GM18909 (cell line): ENCODE results near the gene GRIK1.

Experiments
- ATAC-seq: cut with Tn5 transposase; IDR thresholded peaks from one replicate; pipeline ENCODE4 v1.9.1; 2021; ENCODE audit warnings: mild to moderate bottlenecking; ENCODE audit not compliant: unreplicated experiment, poor library complexity

The GRIK1 gene

DNA sequence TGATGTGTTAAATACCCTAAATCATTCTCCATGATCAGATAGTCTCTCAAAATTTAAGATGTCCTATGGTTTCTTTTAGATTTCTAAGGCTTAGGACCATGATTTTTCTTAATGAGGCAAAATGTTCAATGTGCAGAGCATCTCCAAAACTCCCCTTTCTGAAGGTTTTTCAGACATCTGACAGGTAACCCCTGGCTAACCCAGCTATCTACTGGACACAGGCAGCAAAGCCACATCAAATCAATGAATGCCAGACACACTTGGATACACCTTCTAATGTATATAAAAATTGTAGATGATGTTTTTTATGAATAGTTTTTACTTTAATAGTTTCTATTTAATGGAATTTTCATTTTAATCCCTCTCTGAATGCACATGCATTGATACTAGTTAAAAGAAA is 285.6 kb downstream of the GRIK1 start:
- no peak for ATAC-seq

DNA sequence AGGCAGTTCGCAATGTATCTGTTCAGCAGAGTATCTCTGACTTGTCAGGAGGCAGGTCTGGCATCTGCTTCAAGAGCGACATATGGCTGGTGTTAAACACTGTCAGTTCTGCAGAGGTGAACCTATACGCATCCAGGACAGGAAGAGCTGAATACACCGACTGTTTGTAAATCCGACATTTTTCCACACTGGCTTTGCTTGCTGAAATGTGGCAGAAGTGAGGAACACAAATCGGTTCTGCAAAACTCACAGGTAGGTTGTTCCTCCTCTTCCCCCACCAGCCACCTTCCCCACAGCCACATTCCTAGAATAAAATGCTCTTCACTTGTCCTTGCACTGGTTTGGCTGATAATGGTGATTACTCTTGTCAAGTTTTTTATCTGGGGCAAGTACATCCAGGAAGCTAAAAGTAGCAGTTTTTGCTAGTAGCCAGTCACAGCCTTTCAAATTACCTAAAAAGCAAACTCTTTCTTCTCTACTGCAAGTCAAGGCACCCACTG is 289.2 kb downstream of the GRIK1 start:
- ATAC-seq = no peak

DNA sequence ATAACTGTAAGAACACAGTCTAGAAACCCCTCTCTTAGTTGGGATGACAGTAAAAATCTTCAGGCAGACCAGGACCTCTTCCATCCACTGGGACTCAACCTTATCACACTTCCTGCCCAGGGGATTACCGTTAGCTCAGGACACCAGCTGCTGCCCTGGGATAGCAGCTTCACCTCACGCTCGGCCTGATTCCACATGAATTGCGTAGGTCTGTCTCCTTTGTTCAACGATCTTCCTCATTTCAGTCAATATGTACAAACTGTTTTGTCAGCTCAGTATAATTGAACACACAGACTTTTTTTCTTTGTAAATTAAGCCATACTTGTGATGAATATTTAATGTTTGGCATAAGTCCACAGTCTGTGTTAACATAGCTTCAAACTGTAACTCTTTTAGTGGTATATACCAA is 290.4 kb downstream of the GRIK1 start:
- no peak for ATAC-seq

DNA sequence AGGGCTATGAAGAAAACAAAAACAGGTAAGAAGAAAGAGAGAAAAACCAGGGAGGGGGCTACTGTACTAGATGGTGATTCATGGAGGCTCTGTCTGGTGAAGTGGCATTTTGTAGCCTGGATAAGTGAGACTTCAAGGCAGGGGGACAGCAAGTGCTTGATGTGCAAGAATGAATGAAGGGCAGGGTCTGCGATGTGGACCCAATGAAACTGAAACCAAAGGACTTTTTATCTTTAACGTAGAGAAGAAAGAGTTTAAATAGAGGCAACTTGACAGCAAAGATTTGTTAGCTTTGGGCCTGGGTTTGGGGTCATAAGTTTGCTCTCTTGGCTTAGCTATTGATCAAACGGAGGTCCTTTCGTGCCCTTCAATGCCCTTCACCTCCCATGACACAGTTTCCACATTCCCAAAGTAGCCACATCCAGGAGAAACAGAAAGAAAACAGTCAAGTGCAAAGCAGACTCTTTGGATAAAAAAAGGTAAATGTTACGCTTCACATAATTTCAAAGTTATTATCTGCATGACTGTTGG is 291.0 kb downstream of the GRIK1 start:
- no peak for ATAC-seq

DNA sequence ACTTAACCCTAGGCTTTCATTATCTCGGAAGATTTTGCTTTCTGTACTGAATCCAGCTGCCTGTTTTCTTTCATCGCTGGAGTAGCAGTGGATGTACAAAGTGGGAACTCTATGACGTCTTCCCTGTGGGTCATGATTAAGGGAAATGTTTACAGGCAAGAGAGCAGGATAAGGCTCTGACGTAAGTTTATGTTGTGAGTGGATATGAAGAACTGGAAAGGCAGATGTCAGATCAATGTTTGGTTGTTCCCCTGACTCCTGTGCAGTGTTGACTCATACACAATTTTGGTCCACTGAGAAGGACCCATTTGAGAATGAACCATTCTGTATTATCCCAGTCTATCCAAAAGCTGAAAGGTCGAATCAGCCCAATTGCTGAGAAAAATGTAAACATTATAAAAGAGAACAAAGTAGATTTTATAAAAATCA is 292.4 kb downstream of the GRIK1 start:
- no peak for ATAC-seq

DNA sequence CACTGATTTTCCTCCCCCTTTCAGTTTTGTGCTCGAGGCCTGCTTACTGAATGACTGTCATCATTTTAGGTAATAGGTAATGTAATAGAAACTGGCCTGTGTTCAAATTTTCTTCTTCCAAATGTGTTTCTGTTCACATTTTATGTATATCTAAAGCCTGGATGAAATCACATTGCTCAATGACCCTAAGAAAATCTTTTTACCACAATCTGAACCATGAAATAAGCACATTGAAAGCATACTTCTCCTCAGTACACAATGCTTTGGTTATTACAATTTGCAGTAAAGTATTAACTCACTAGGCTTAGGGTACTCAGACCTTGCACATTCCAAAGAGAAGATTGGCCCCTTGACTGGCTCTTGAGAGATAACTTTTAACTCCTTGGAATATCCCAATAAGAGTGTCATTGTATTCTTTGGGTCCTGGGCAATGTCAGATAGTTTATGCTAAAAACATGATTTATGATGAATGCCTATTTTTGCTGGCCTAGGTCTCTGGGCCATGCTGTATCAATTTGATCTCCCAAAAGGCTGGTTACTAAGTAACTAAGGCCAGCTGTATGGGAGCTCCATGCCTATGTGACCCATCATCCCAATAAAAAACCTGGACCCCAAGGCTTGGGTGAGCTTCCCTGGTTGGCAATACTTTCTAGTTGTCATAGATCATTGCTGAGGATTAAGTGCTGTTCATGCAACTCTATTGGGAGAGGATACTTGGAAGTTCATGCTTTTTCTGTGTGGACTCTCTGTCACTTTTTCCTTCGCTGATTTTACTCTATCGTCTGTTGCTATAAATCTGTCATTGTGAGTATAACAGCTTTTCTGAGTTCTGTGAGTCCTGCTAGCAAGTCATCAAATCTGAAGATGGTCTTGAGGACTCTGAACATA is 293.9 kb downstream of the GRIK1 start:
- ATAC-seq = no peak

DNA sequence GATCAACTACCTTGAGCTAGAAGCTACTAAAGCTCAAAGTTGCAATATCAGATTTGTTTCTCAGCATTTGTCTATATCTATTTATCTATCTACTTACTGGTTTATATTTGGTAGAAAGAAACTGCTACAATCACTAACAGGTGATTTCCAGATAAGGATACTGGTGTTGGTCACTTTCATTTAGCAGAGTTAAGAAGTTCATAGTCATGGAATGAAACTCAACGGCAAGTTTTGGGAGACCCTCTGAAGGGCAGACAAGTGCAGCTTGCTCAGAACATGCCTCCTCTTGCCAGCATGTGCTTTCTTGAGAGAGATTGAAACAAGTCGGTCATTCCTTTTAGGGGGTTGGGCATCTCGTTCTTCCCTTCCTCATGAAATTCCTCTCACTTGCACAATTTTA is 296.5 kb downstream of the GRIK1 start:
- no peak for ATAC-seq

DNA sequence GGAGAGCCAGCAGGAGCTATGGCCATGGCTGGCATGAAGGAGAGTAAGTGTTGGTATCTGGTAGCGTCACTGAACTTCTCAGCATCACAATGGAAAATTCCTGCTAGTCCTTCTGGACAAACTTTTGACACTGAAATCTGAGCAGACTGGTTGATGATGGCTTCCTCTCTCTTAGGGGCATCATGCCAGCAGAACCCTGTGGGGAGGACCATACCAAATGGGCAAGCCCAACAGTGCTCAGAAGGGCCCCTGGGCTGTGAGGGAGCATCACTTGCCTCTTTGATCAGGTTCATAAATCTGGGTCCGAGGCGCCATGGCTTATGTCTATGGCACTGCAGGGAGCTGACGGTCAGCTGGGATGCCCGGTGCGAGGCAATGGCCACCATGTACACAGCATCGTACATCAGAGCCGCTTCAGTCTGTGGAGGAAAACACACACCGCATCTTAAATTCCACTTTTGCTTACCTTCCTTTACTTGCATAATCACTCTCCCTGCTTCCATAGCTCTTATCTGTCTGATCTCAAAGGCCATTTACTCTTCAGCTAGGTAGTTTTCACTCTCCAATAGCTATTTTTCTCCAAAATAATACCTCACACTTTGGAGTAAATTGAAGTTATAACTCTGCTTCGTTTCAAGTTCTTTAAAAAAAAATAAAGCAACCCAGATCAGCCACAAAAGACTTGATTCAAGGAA is 297.1 kb downstream of the GRIK1 start:
- ATAC-seq = no peak

DNA sequence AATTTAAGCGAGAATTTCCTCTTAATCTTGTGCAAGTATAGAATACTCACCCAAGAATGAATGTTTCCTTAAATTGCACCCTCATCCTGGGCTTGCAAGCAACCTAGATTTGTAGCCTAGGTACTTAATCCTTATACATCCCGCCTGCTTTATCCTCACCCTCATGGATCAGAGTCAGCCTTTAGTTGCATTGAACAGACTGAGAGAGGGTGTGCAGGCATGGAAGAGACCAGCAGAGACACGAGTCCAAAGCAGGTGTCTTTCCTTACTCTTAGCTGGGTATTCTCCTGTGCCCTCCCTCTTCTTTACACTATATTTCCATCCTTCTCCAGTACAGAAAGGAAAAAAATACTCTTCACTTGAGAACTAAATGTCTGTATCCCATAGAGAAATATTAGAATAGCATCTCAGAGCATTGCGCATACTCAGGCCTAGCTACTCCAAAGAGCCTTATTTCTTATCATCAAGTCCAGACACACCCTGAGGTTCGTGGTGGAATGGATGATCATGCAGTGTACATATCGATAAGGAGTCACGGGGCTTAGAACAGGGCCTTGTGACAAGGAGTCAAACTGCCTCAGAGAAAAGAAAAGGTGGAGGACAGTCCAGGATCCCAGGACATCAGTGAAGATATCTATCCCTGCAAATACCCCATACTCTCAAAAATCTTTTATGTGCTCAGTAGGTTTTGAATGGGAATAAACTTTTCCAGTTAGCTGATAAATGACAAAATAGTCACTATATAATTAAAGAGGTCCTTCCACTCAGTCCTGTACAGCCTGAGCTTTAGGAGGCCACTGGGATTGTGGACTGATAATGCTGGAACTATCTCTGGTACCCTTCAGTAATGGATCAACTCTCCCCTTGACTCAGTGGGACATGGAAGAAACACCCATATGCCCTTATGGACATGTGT is 297.9 kb downstream of the GRIK1 start:
- no peak for ATAC-seq

DNA sequence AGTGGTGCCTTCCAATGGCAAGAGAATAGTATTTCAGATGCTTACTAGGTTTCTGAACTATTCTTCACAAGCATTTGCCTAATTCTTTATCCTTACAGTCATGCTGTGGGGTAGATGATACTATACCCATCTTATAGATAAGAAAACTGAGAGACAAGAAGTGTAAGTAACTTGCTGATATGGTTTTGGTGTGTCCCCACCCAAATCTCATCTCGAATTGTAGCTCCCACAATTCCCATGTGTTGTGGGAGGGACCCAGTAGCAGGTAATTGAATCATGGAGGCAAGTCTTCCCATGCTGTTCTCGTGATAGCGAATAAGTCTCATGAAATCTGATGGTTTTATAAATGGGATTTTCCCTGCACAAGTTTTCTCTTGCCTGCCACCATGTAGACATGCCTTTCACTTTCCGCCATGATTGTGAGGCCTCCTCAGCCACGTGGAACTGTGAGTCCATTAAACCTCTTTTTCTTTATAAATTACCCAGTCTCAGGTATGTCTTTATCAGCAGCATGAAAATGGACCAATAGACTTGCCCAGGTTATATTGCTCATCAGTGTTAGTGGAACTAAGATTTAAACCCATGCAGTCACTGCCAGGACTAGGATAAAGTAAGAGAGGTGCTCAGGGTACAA is 298.7 kb downstream of the GRIK1 start:
- ATAC-seq = no peak

DNA sequence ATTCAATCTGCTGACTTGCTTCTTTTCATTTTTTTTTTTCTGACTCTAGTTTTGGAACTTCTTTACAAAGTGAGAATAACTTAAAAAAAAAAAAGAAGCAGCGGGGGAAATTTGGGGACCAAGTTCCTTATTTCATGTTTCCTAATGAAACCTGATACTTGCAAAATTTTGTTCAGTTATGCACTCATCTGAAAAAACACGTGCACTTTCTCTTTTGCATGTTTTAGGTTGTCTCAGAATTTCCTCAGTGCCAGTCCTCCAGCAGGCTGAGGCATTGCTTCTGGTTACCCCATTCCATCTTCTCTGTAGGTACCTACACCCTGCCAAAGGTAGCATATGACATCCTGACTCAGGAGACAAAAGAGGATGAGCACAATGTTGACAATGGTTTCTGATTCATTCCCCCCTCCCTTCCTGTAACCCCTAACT is 299.7 kb downstream of the GRIK1 start:
- ATAC-seq = peak; percentile 58

DNA sequence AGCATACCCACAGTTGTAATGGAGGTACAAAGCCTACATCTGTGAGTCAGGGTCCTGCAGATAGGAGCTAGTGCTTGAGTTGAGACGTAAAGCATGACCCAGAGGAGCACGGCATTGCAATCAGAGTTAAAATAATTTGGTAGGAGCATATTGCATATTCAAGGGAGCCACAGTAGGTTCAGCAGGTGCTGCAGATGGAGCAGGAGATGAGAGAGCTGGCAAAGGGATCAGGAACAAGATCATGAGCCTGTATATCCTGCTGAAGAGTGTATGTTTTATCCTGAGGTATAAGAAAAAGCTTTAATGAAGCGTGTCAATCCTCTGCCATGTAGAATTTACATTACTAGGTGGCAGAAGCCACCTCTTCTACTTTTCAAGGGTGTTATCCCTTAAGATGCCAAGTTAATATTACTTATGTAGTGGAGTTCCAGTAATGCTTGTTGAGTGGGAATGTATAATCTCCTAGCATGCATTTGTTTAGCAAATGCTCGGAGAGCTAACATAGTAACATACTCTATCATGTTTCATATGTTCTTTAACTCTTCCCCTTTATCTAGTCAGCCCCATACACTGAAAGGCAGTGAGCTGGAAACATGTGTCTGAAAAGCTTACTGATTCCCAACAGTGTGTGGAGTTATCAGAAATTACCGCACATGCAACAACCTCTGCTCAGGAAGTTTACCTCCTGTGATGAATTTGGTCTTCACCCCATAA is 300.3 kb downstream of the GRIK1 start:
- ATAC-seq = peak; percentile 34

DNA sequence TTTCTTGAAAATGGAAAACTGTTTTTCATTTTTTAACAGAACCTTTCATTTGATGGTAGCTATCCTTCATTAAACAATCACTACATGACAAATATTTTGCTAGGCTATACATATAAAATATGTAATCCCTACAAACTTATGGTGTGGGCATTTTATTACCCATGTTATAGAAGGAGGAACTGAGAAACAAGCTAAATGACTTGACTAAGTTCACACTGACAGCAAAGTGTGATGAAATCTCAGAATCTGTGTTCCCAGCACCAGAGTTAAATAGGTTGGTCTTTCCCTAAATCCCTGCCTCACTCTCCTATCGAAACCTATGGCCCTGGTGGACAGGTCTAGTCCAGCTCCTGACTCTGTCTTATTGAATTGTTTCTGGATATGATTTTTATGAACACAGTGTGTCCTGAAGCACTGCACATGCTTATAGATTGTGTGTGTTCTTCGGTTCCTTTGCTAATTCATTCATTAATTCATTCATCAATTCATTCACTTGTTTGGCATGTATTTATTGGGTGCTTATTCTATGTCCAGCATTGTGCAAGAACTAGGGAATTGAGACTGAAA is 301.0 kb downstream of the GRIK1 start:
- no peak for ATAC-seq

DNA sequence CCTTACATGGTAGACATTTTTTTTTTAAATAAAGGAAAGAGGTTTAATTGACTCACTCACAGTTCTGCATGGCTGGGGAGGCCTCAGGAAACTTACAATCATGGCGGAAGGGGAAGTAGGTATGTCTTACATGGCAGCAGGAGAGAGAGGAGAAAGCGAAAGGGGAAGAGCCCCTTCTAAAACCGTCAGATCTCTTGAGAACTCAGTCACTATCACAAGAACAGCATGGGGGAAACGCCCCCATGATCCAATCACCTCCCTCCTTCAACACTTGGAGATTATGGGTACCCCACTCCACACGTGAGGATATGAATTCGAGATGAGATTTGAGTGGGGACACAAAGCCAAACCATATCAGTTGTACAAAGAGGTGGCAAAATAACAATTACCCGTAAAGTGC is 301.7 kb downstream of the GRIK1 start:
- ATAC-seq = no peak

DNA sequence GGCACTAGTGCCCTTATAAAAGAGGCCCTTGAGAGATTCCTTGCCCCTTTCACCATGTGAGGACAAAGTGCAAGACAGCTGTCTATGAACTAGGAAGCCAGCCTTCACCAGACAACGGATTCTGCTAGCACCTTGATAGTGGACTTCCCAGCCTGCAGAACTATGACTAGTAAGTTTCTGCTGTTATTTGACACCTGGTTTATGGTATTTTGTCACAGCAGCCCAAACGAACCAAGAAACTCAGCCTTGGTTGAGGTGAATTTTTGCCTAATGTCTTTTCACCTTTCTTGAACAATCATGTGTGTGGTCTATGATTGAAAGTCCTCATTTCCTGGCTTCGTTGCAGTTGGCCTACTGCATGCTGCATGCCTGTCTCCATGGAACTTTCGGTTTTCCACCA is 302.2 kb downstream of the GRIK1 start:
- ATAC-seq = no peak

DNA sequence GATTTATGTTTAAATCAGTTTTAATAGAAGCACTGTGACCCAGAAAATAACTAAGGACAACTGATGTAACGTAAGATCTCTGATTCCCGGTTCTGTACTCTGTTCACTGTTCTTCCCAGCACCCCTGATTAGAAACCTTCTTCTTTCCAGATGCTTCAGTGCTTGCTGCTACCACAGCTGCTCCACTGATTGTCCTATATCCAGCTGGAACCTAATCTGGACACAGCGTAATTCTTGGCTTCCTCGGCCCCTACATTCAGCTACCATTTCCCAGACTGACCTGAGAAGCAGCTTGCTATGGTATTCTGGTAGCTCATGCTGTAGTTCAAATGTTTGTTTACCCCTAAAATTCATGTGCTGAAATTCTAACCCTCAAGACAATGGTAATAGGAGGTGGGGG is 302.7 kb downstream of the GRIK1 start:
- ATAC-seq = no peak

DNA sequence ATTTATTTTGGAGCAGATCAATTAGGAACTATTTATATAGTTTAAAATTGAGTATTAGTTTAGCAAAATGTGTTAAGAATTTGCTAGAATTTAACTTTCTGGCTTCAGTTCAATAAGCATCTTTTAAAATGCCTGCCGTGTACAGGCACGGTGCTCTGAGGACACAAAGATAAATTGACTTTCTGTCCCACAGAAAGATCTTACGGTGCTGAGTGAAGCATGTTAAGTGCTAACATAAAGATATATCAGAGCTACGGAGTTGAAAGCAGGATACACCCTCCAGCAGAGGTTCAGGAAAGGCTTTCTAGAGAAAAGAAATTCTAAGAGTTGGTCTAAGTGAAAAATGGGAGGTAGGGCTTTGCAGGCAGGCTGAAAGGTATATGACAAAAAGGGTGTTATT is 305.4 kb downstream of the GRIK1 start:
- ATAC-seq = no peak

DNA sequence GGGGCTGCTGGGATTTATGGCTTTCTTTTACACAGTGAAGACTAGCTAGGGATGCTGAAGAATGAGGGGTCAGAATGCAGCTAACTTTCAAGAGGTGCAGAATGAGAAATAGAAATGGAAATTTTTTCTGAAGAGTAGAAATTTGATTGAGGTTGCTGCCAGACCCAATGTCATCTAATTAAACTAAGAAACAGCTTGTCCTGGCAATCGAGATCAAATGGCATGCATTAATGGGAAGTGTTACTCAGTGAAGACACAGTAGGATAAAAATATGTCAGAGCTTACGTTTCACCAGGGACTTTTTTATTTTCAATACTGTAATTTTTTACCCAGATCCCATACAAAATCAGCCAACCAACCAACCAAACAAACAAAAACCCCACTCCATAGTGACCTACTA is 306.0 kb downstream of the GRIK1 start:
- ATAC-seq = no peak

DNA sequence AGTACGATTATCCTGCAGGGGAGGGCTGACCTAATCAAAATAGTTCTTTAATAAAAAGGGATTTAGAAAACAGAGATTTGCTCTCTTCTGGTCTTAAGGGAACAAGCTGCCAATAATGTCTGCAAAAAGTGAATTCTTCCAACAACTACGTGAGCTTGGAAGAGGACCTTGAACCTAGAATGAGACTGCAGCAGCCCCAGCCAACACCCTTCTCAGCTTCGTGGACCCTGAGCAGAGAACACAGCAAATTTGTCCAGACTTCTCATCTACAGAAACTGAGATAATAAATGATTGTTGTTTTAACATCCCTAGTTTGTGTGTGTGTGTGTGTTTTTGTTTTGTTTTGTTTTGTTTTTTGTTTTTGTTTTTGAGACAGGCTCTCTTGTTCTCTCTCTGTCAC is 309.4 kb downstream of the GRIK1 start:
- ATAC-seq = no peak
